ENCODE data around the gene IL12A. TPM values are rescaled to one million over a fixed set of nuclear protein-coding genes. Genes with fewer than 3 reads are reported as not detected.

IL12A gene
- total and polyA plus RNA-seq, 10 of the 15 experiments (the other 5 are each of a cell fraction or from before 2014, with no cell fraction given) = 0.50 to 10.9 (median 3.5) TPM

- no peak for TF ChIP-seq ZBTB33 (IDR thresholded peaks at IDR 0.05)
- peak; percentile 76 to 88 (median 83) for TF ChIP-seq CTCF (IDR thresholded peaks at IDR 0.05 in 2 of 3, conservative IDR thresholded peaks at IDR 0.05 in 1 of 3; ENCODE audit: control insufficient read depth in 2 of 3, extremely low read depth in 1 of 3, insufficient read depth in 1 of 3, low read depth in 3 of 3, low read length in 3 of 3)
- no peak for TF ChIP-seq HSF1 (IDR thresholded peaks at IDR 0.05; ENCODE audit: low read depth, low read length)
- 0 out of 2 replicates have a peak, but pooled peaks have one; percentile 37 for TF ChIP-seq YY1 (IDR thresholded peaks at IDR 0.05; ENCODE audit: low read depth, low read length)
- no peak for TF ChIP-seq POLR2AphosphoS2 (IDR thresholded peaks at IDR 0.05; ENCODE audit: low read depth, low read length)
- no peak for TF ChIP-seq SMARCA5 (IDR thresholded peaks at IDR 0.05)
- TF ChIP-seq TCF7 (IDR thresholded peaks at IDR 0.05; ENCODE audit: borderline replicate concordance) = no peak
- no peak for TF ChIP-seq MEF2A (IDR thresholded peaks at IDR 0.05; ENCODE audit: insufficient read depth, low read depth, low read length)
- no peak for TF ChIP-seq ZSCAN29 (IDR thresholded peaks at IDR 0.05)
- TF ChIP-seq BMI1 (IDR thresholded peaks at IDR 0.05; ENCODE audit: borderline replicate concordance) = no peak
These were observed 17.9 kb downstream of the IL12A start (continued) for GRCh38 chr3:160006282-160007163.
